WERI-Rb-1 (cell line): ENCODE results near the gene PHEX.

Experiments
- DNase-seq: peaks from one replicate; pipeline ENCODE4 v3.0.0-alpha.2; 2020
- H3K27ac ChIP-seq: fragments of 250-450 bp; sonication (Bioruptor Pico); 2 replicates; pipeline ENCODE4 v1.5.1; 2020; ENCODE audit warnings: mild to moderate bottlenecking, moderate library complexity
- H3K27me3 ChIP-seq: fragments of 250-450 bp; sonication (Bioruptor Pico); 2 replicates; pipeline ENCODE4 v1.5.1; 2021; ENCODE audit warnings: mild to moderate bottlenecking, low read depth, moderate library complexity; ENCODE audit not compliant: insufficient read depth, severe bottlenecking
- H3K36me3 ChIP-seq: fragments of 250-450 bp; sonication (Bioruptor Pico); 2 replicates; pipeline ENCODE4 v1.5.1; 2020; ENCODE audit warnings: mild to moderate bottlenecking, moderate library complexity
- H3K4me3 ChIP-seq: 2 replicates; pipeline ENCODE4 v1.5.1; 2011; ENCODE audit warnings: low read depth, mild to moderate bottlenecking, control low read depth, low read length
- H3K9me3 ChIP-seq: fragments of 250-450 bp; sonication (Bioruptor Pico); 2 replicates; pipeline ENCODE4 v1.5.1; 2021; ENCODE audit warnings: mild to moderate bottlenecking, moderate library complexity; ENCODE audit not compliant: severe bottlenecking
- TF ChIP-seq, protein P1 (sequence below): IDR thresholded peaks from 2 replicates; pipeline ENCODE4 v1.5.1; 2011; ENCODE audit warnings: low read depth, mild to moderate bottlenecking, control low read depth, inconsistent platforms, low read length

Gene PHEX

DNA sequence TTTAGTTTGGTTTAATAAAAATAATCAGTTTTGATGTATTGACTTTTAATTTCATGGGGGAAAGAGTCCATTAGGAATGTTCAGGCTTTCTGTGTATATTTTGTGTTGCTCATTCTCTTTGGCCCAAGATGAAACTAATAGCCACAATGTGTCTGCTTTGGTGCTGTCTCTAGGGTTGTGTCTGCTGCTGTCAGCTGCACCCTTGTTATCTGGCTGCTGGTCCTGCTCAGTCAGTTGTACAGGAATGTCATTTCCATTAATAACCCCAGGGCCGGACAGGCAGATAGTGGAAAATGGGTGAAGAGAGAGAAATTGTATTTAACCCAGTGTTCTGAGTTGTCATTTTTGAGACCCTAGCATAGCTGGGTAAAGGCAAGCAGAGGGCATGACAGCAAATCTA is 115.1 kb downstream of the PHEX start:
- TF ChIP-seq, protein P1, sequence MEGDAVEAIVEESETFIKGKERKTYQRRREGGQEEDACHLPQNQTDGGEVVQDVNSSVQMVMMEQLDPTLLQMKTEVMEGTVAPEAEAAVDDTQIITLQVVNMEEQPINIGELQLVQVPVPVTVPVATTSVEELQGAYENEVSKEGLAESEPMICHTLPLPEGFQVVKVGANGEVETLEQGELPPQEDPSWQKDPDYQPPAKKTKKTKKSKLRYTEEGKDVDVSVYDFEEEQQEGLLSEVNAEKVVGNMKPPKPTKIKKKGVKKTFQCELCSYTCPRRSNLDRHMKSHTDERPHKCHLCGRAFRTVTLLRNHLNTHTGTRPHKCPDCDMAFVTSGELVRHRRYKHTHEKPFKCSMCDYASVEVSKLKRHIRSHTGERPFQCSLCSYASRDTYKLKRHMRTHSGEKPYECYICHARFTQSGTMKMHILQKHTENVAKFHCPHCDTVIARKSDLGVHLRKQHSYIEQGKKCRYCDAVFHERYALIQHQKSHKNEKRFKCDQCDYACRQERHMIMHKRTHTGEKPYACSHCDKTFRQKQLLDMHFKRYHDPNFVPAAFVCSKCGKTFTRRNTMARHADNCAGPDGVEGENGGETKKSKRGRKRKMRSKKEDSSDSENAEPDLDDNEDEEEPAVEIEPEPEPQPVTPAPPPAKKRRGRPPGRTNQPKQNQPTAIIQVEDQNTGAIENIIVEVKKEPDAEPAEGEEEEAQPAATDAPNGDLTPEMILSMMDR = no peak
- no peak overlapping the region for H3K4me3 ChIP-seq
- no peak overlapping the region for H3K27ac ChIP-seq
- no peak for DNase-seq
- peaks cover 4% of the 10 kb centered on the region for H3K27me3 ChIP-seq
- no peaks in the 10 kb centered on the region for H3K9me3 ChIP-seq
- no peaks in the 10 kb centered on the region for H3K36me3 ChIP-seq

DNA sequence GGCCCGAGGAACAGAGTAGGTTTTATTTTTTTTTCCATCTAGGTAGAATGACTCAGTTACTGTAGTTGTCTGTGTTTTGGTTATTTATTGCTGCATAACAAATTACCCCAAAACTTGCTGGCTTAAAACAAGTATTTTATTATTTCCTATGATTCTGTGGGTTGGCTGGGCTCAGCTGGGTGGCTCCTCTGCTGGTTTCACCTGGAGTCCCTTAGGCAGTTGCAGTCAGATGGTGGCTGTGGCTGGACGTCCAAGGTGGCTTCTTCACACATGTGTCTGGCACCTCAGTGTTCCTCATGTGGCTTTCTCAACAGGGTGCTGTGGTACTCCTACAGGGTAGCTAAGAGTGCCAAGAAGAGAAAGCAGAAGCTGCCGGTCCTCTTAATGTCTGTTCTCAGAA is 115.8 kb downstream of the PHEX start:
- Histone ChIP-seq H3K27me3 (peaks cover 4% of the 10 kb centered on the region), H3K36me3 (no peaks in the 10 kb centered on the region), H3K27ac (no peak overlapping the region), H3K9me3 (no peaks in the 10 kb centered on the region), H3K4me3 (no peak overlapping the region)
- TF ChIP-seq, protein P1 = no peak
- DNase-seq = no peak

DNA sequence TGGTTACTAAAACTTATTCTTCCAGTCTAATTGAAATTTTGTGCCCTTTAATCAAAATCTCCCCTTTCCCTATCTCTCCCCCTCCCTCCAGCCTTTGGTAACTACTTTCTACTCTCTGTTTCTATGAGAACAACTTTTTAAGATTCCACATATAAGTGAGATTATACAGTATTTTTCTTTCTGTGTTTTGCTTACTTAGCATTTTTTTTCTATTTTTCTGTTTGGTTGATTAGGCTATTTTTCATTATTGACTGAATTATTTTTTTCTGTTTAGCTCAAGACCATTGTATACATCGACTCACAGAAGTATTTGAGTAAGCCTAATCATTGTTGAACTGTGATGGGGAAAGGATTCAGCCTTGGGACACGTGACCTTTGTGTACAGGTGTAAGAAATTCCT is 116.4 kb downstream of the PHEX start:
- H3K27ac ChIP-seq = no peak overlapping the region
- TF ChIP-seq, protein P1 = no peak
- DNase-seq = no peak
- H3K4me3 ChIP-seq = no peak overlapping the region
- no peaks in the 10 kb centered on the region for H3K36me3 ChIP-seq
- H3K9me3 ChIP-seq = no peaks in the 10 kb centered on the region
- H3K27me3 ChIP-seq = no peaks in the 10 kb centered on the region

DNA sequence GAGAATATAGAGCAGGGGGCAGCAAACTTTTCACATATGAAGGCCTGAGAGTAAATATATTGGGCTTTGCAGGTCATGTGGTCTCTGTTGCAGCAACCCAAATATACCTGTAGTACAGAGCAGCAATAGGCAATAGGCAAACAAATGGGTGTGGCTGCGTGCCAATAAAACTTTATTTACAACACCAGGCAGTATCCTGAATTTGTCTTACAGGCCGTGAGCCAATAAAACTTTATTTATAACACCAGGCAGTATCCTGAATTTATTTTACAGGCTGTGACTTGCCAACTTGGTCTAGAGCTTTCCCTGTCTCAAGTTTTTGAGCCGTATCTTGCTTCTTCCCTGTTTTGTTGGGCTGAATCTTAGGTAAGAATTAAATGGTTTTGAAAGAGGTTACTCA is 118.2 kb downstream of the PHEX start:
- TF ChIP-seq, protein P1 = no peak
- Histone ChIP-seq H3K9me3 (no peaks in the 10 kb centered on the region), H3K27ac (no peak overlapping the region), H3K4me3 (no peak overlapping the region), H3K36me3 (no peaks in the 10 kb centered on the region), H3K27me3 (no peaks in the 10 kb centered on the region)
- no peak for DNase-seq

DNA sequence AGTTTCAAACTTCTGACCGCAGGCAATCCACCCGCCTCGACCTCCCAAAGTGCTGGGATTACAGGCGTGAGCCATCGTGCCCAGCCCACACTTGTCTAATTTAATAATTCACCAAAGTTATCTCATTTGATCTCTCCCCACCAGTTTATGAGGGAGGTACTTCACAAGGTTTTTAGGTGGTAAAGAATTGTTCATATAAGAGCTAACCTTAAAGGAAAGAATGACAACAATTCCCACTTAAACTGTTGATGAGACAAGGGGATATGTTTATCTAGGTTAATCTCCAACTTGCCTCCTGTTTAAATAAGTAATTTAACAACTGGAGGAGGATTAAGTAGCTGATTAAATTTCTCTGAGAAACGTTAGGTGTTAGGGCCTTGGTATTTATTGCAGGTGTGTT is 123.0 kb downstream of the PHEX start:
- no peak overlapping the region for H3K27ac ChIP-seq
- TF ChIP-seq, protein P1 = no peak
- H3K36me3 ChIP-seq = no peaks in the 10 kb centered on the region
- H3K4me3 ChIP-seq = no peak overlapping the region
- H3K27me3 ChIP-seq = no peaks in the 10 kb centered on the region
- DNase-seq = no peak
- H3K9me3 ChIP-seq = no peaks in the 10 kb centered on the region

DNA sequence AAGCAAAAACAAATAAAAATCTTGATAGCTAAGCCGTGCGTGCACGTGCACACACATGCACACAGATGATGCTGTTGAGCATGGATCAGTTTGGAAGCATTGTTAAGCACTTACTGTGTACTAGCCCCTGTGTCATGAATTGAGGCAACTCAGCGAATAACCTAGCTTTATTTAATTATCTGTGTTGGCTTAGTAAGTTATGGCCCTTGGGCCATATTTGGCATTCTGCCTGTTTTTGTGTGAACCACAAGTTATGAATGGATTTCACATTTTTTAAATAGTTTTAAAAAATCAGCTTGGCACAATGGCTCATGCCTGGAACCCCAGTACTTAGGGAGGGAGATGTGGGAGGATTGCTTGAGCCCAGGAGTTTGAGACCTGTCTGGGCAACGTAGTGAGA is 126.9 kb downstream of the PHEX start:
- TF ChIP-seq, protein P1 = no peak
- no peaks in the 10 kb centered on the region for H3K27me3 ChIP-seq

More for the DNA sequence above, 126.9 kb downstream of the PHEX start:
- DNase-seq = no peak
- Histone ChIP-seq H3K9me3 (no peaks in the 10 kb centered on the region), H3K4me3 (no peak overlapping the region), H3K36me3 (no peaks in the 10 kb centered on the region), H3K27ac (no peak overlapping the region)
